Neural progenitor cell (in vitro differentiated cells): ENCODE data around the gene CPB2. TPM values are rescaled to one million over a fixed set of nuclear protein-coding genes. Genes with fewer than 3 reads are reported as not detected.

Source experiments
- DNase-seq: peaks from one replicate; pipeline ENCODE4 v3.0.0-alpha.2; 2016; ENCODE audit warnings: low spot score
- H2AFZ ChIP-seq: fragments of 200-600 bp; sonication (generic); replicated peaks from 2 replicates; pipeline ENCODE4 v1.6.1; 2016; ENCODE audit warnings: antibody characterized with exemption
- H3F3A ChIP-seq: fragments of 200-600 bp; sonication (generic); 2 replicates; pipeline ENCODE4 v1.6.1; 2016; ENCODE audit warnings: antibody characterized with exemption, low read depth
- H3K27ac ChIP-seq: fragments of 200-600 bp; sonication (generic); 2 replicates; pipeline ENCODE4 v1.5.1; 2016; ENCODE audit warnings: mild to moderate bottlenecking
- H3K27me3 ChIP-seq: fragments of 200-600 bp; sonication (generic); 2 replicates; pipeline ENCODE4 v1.6.1; 2016; ENCODE audit warnings: mild to moderate bottlenecking, moderate library complexity
- H3K36me3 ChIP-seq: fragments of 200-600 bp; sonication (generic); 2 replicates; pipeline ENCODE4 v1.5.1; 2016
- H3K4me1 ChIP-seq: fragments of 200-600 bp; sonication (generic); 2 replicates; pipeline ENCODE4 v1.6.1; 2016; ENCODE audit warnings: mixed run types
- H3K4me2 ChIP-seq: fragments of 200-600 bp; sonication (generic); 2 replicates; pipeline ENCODE4 v1.6.1; 2016
- H3K4me3 ChIP-seq: fragments of 200-600 bp; sonication (generic); 2 replicates; pipeline ENCODE4 v1.5.1; 2016
- H3K79me2 ChIP-seq: fragments of 200-600 bp; sonication (generic); 2 replicates; pipeline ENCODE4 v1.6.1; 2016; ENCODE audit warnings: low read depth
- H3K9ac ChIP-seq: fragments of 200-600 bp; sonication (generic); 2 replicates; pipeline ENCODE4 v1.6.1; 2016
- H3K9me3 ChIP-seq: fragments of 200-600 bp; sonication (generic); 2 replicates; pipeline ENCODE4 v1.5.1; 2016; ENCODE audit warnings: low read depth
- H4K20me1 ChIP-seq: fragments of 200-600 bp; sonication (generic); 2 replicates; pipeline ENCODE4 v1.6.1; 2016; ENCODE audit warnings: low read depth
- H3K27ac Mint-ChIP-seq: 3 replicates; pipeline ENCODE4 v1.8.0; 2021; ENCODE audit warnings: mixed read lengths
- H3K27me3 Mint-ChIP-seq: 2 replicates; pipeline ENCODE4 v1.8.0; 2022; ENCODE audit warnings: low read depth, mild to moderate bottlenecking, inconsistent platforms, moderate library complexity, mixed read lengths; ENCODE audit not compliant: insufficient read depth
- H3K36me3 Mint-ChIP-seq: 3 replicates; pipeline ENCODE4 v1.8.0; 2021; ENCODE audit warnings: mixed read lengths
- H3K4me1 Mint-ChIP-seq: 3 replicates; pipeline ENCODE4 v1.8.0; 2021; ENCODE audit warnings: mixed read lengths
- H3K4me3 Mint-ChIP-seq: 3 replicates; pipeline ENCODE4 v1.8.0; 2021; ENCODE audit warnings: mild to moderate bottlenecking, moderate library complexity, mixed read lengths
- H3K9me3 Mint-ChIP-seq: 3 replicates; pipeline ENCODE4 v1.8.0; 2020; ENCODE audit warnings: mixed read lengths
- CTCF ChIP-seq: fragments of 200-600 bp; sonication (generic); IDR thresholded peaks from 2 replicates; pipeline ENCODE4 v1.5.1; 2017; ENCODE audit warnings: antibody characterized with exemption, mild to moderate bottlenecking
- EZH2 ChIP-seq: fragments of 200-600 bp; sonication (generic); IDR thresholded peaks from 2 replicates; pipeline ENCODE4 v1.6.1; 2017; ENCODE audit warnings: antibody characterized with exemption, mild to moderate bottlenecking, moderate library complexity
- EZH2phosphoT487 ChIP-seq: fragments of 200-600 bp; sonication (generic); IDR thresholded peaks from 2 replicates; pipeline ENCODE4 v1.6.1; 2017; ENCODE audit warnings: antibody characterized with exemption
- total RNA-seq: library from RNA; depleted of rRNA; stranded (reverse); fragments of >200 nt; gene quantifications from 2 replicates; pipeline ENCODE4 v1.2.3, GENCODE V29; 2015; ENCODE audit warnings: low replicate concordance

The CPB2 gene
- total RNA-seq, 1 donor from 2014 or later = not detected

- Histone ChIP-seq H3F3A (peaks cover 3% of the 10 kb centered on the region), H3K4me1 (no peaks in the 10 kb centered on the region), H3K4me2 (no peak overlapping the region), H3K4me3 (no peak overlapping the region), H3K79me2 (peaks cover 78% of the 10 kb centered on the region), H3K27me3 (no peaks in the 10 kb centered on the region), H3K36me3 (peaks cover 4% of the 10 kb centered on the region), H4K20me1 (peaks cover 20% of the 10 kb centered on the region), H3K9ac (no peak overlapping the region), H3K27ac (no peak overlapping the region), H3K9me3 (no peaks in the 10 kb centered on the region), H2AFZ (no peak overlapping the region)
- no peaks in the 10 kb centered on the region for H3K9me3 Mint-ChIP-seq
- no peaks in the 10 kb centered on the region for H3K4me1 Mint-ChIP-seq
- H3K27me3 Mint-ChIP-seq = no peaks in the 10 kb centered on the region
- DNase-seq = no peak
- no peak overlapping the region for H3K4me3 Mint-ChIP-seq
- no peak overlapping the region for H3K27ac Mint-ChIP-seq
- TF ChIP-seq EZH2 = no peak
- no peak for TF ChIP-seq CTCF
- TF ChIP-seq EZH2phosphoT487 = no peak
- H3K36me3 Mint-ChIP-seq = peaks cover 38% of the 10 kb centered on the region
Observed at GRCh38 chr13:46038296-46038695, 66.5 kb downstream of the CPB2 start.

- peaks cover 15% of the 10 kb centered on the region for H3K9me3 Mint-ChIP-seq
- Histone ChIP-seq H3K9ac (no peak overlapping the region), H3K4me2 (no peak overlapping the region), H3K27me3 (no peaks in the 10 kb centered on the region), H4K20me1 (peaks cover 14% of the 10 kb centered on the region), H3K36me3 (no peaks in the 10 kb centered on the region), H3K4me1 (no peaks in the 10 kb centered on the region), H3K4me3 (no peak overlapping the region), H3K27ac (no peak overlapping the region), H3K79me2 (peaks cover 96% of the 10 kb centered on the region), H3F3A (no peaks in the 10 kb centered on the region), H2AFZ (no peak overlapping the region), H3K9me3 (no peaks in the 10 kb centered on the region)
- no peaks in the 10 kb centered on the region for H3K27me3 Mint-ChIP-seq
- H3K4me1 Mint-ChIP-seq = no peaks in the 10 kb centered on the region
- H3K4me3 Mint-ChIP-seq = no peak overlapping the region
- TF ChIP-seq CTCF (no peak), EZH2phosphoT487 (no peak), EZH2 (no peak)
- no peak for DNase-seq
- H3K36me3 Mint-ChIP-seq = peaks cover 53% of the 10 kb centered on the region
- H3K27ac Mint-ChIP-seq = no peak overlapping the region
Observed at GRCh38 chr13:46035066-46035465, 69.8 kb downstream of the CPB2 start.

GRCh38 chr13:46032341-46032740 is 72.5 kb downstream of the CPB2 start:
- no peaks in the 10 kb centered on the region for H3F3A ChIP-seq
- Mint-ChIP-seq H3K36me3 (peaks cover 65% of the 10 kb centered on the region), H3K4me3 (no peak overlapping the region), H3K27me3 (no peaks in the 10 kb centered on the region), H3K4me1 (no peaks in the 10 kb centered on the region), H3K9me3 (peaks cover 25% of the 10 kb centered on the region), H3K27ac (no peak overlapping the region)
- no peaks in the 10 kb centered on the region for H3K4me1 ChIP-seq
- H3K4me3 ChIP-seq = no peak overlapping the region
- H4K20me1 ChIP-seq = peaks cover 8% of the 10 kb centered on the region
- no peak overlapping the region for H3K27ac ChIP-seq
- H3K79me2 ChIP-seq = peaks cover 97% of the 10 kb centered on the region
- no peak for DNase-seq
- H3K27me3 ChIP-seq = no peaks in the 10 kb centered on the region
- H3K9ac ChIP-seq = no peak overlapping the region
- no peak overlapping the region for H2AFZ ChIP-seq
- TF ChIP-seq CTCF = no peak
- no peaks in the 10 kb centered on the region for H3K9me3 ChIP-seq
- no peaks in the 10 kb centered on the region for H3K36me3 ChIP-seq
- H3K4me2 ChIP-seq = no peak overlapping the region
